ENCODE data around the gene LDHB. TPM values are rescaled to one million over a fixed set of nuclear protein-coding genes. Genes with fewer than 3 reads are reported as not detected.

Gene LDHB
- polyA plus RNA-seq, 2 of the 4 experiments (the other 2 are of a cell fraction) = 1,852 to 2,260 TPM

DNA sequence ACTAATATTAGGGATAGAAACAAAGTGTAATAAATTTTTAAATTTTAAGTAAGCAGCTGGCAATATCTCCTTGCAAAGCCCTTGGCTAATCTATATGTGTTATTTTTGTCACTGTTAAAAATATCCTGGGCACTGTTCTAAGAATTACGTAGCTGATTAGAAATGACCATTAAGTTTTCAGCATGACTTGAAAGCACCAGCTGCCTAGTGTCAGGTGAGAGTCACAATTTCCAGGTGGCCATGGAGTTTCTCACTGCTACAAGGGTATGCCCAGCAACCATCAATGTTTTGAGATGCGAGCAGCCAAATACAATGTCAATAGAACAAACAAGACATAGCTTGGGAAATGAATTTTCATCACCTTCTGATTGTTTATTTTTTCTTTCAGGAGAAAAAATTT lies 29.7 kb downstream of the LDHB start:
- ChIA-PET POLR2A (no interaction called here), CTCF (no interaction called here)
- WGBS (ENCODE audit: missing lambda C conversion rate) = 87% methylated on average over 2 of the region's 2 CpGs
- Histone ChIP-seq H3K9me3 (no peaks in the 10 kb centered on the region), H3K4me2 (no peak overlapping the region), H3K27ac (no peak overlapping the region), H3K4me3 (no peak overlapping the region), H3K4me1 (no peaks in the 10 kb centered on the region)
- TF ChIP-seq FOSL2 (IDR thresholded peaks at IDR 0.05) = no peak
- TF ChIP-seq FOSL2 (CRISPR knock-in tag; IDR thresholded peaks at IDR 0.05) = no peak
- no peak for TF ChIP-seq NFE2L2 (conservative IDR thresholded peaks at IDR 0.05; ENCODE audit: low read length)
- TF ChIP-seq ZC3H11A (IDR thresholded peaks at IDR 0.05) = no peak
- TF ChIP-seq RFX5 (IDR thresholded peaks at IDR 0.05) = no peak
- no peak for TF ChIP-seq KDM1A (IDR thresholded peaks at IDR 0.05; ENCODE audit: low read depth)
- no peak for TF ChIP-seq FOXS1 (CRISPR knock-in tag; IDR thresholded peaks at IDR 0.05)
- TF ChIP-seq CBX8 (IDR thresholded peaks at IDR 0.05) = no peak
- TF ChIP-seq, protein P1, sequence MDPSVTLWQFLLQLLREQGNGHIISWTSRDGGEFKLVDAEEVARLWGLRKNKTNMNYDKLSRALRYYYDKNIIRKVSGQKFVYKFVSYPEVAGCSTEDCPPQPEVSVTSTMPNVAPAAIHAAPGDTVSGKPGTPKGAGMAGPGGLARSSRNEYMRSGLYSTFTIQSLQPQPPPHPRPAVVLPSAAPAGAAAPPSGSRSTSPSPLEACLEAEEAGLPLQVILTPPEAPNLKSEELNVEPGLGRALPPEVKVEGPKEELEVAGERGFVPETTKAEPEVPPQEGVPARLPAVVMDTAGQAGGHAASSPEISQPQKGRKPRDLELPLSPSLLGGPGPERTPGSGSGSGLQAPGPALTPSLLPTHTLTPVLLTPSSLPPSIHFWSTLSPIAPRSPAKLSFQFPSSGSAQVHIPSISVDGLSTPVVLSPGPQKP (IDR thresholded peaks at IDR 0.05; ENCODE audit: low read depth, low read length) = no peak
- no peak for TF ChIP-seq KDM5A (IDR thresholded peaks at IDR 0.05)
- no peak for TF ChIP-seq ZFP36 (IDR thresholded peaks at IDR 0.05; ENCODE audit: borderline replicate concordance, partially characterized antibody)
- ATAC-seq (no peak), FAIRE-seq (no peak), DNase-seq (ENCODE audit: low read depth in 1 of 2, low spot score in 1 of 2) (no peak)

DNA sequence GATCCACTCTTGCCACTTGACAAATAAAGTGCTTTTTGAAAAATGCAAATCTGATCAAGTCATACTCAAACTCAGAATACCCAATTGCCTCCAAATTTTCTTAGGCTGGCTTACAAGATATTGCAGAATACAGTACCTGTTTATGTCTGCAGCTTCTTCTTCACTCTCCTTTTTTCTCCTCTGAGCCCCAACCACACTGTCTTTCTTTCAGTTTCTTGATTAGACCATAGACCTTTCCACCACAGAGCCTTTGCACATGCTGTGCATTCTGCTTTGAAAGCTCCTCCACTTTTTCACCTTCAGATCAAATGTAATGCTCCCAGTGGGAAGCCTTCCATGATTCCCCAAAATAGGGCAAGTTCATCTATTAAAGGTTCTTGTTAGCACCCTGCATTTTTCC lies 39.1 kb downstream of the LDHB start:
- Histone ChIP-seq H3K27ac (no peak overlapping the region), H3K9me3 (no peaks in the 10 kb centered on the region), H3K4me2 (no peak overlapping the region), H3K4me3 (no peak overlapping the region), H3K4me1 (peaks cover 6% of the 10 kb centered on the region; the same call in 1 of the 3 replicates)
- DNase-seq (ENCODE audit: low read depth in 1 of 2, low spot score in 1 of 2) (no peak), ATAC-seq (no peak), FAIRE-seq (no peak)
- CTCF ChIA-PET = interaction anchor here (1.0 to 1.6 kb wide), 2 partner anchors 10 to 62 kb away, joined by 5 to 8 read pairs; no protein-coding TSS in a partner anchor
- POLR2A ChIA-PET = no interaction called here
- TF ChIP-seq KDM1A (IDR thresholded peaks at IDR 0.05; ENCODE audit: low read depth) (no peak), CHD4 (IDR thresholded peaks at IDR 0.05; ENCODE audit: borderline replicate concordance) (no peak)
- TF ChIP-seq, protein P2, sequence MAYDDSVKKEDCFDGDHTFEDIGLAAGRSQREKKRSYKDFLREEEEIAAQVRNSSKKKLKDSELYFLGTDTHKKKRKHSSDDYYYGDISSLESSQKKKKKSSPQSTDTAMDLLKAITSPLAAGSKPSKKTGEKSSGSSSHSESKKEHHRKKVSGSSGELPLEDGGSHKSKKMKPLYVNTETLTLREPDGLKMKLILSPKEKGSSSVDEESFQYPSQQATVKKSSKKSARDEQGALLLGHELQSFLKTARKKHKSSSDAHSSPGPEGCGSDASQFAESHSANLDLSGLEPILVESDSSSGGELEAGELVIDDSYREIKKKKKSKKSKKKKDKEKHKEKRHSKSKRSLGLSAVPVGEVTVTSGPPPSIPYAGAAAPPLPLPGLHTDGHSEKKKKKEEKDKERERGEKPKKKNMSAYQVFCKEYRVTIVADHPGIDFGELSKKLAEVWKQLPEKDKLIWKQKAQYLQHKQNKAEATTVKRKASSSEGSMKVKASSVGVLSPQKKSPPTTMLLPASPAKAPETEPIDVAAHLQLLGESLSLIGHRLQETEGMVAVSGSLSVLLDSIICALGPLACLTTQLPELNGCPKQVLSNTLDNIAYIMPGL (CRISPR knock-in tag; IDR thresholded peaks at IDR 0.05; ENCODE audit: borderline replicate concordance) = no peak
- TF ChIP-seq, protein P3, sequence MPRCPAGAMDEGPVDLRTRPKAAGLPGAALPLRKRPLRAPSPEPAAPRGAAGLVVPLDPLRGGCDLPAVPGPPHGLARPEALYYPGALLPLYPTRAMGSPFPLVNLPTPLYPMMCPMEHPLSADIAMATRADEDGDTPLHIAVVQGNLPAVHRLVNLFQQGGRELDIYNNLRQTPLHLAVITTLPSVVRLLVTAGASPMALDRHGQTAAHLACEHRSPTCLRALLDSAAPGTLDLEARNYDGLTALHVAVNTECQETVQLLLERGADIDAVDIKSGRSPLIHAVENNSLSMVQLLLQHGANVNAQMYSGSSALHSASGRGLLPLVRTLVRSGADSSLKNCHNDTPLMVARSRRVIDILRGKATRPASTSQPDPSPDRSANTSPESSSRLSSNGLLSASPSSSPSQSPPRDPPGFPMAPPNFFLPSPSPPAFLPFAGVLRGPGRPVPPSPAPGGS (IDR thresholded peaks at IDR 0.05) = no peak

DNA sequence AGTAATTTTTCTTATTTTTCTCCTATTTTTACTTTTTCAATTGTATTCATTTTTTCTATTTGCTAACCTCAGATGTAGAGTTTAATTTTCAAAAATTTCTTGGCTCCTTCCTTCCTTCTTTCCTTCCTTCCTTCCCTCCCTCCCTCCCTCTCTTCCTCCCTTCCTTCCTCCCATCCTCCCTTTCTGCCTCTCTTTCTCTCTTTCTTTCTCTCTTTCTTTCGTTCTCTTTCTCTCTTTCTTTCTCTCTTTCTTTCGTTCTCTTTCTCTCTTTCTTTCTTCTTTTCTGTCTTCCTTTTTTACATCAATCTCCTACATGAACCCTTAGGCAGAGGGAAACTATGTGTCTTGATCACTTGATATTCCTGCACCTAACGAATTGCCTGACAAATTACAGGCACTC lies 40.6 kb downstream of the LDHB start:
- H3K27ac ChIP-seq = no peak overlapping the region
- TF ChIP-seq SMC3 (IDR thresholded peaks at IDR 0.05) = no peak
- TF ChIP-seq NFE2L2 (conservative IDR thresholded peaks at IDR 0.05; ENCODE audit: low read length) = no peak
- TF ChIP-seq, protein P2 (CRISPR knock-in tag; IDR thresholded peaks at IDR 0.05; ENCODE audit: borderline replicate concordance) = no peak
- TF ChIP-seq, protein P4, sequence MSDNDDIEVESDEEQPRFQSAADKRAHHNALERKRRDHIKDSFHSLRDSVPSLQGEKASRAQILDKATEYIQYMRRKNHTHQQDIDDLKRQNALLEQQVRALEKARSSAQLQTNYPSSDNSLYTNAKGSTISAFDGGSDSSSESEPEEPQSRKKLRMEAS (IDR thresholded peaks at IDR 0.05) = no peak
- WGBS (ENCODE audit: missing lambda C conversion rate) = 83% methylated on average over 3 of the region's 3 CpGs
- ChIA-PET POLR2A (no interaction called here), CTCF (no interaction called here)
- H3K4me2 ChIP-seq = no peak overlapping the region
- no peaks in the 10 kb centered on the region for H3K9me3 ChIP-seq
- peaks cover 6% of the 10 kb centered on the region; the same call in 1 of the 3 replicates for H3K4me1 ChIP-seq
- DNase-seq (ENCODE audit: low read depth in 1 of 2, low spot score in 1 of 2) = no peak
- H3K4me3 ChIP-seq = no peak overlapping the region
- no peak for ATAC-seq
- no peak for FAIRE-seq

All from A549 (cell line).